ENCODE data around the gene BCL6. TPM values are rescaled to one million over a fixed set of nuclear protein-coding genes. Genes with fewer than 3 reads are reported as not detected.

Gene BCL6
- total RNA-seq, 1 experiment from 2014 or later: 2.8 TPM

DNA sequence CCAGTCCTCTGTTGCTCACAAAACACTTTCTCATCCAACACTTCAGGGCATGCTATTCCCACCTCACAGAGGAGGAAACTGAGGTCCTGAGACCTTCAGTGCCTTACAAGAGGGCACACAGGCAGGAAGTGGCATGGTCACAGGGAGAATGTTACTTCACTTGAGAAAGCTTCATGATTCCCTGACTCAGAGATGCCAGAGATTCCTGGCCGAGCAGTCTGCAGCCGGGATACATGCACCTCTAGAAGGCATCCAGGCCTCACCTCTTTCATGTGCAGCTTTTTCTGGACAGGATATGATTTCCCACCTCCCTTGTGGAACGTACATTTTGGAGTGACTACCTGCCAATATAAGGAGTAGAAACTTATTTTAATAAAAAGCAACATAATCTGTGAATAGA, 72.3 kb downstream of the BCL6 start:
- H3K36me3 ChIP-seq (replicated peaks; ENCODE audit: control insufficient read depth, insufficient read depth, low read length): no peaks in the 10 kb centered on the region
- peaks cover 16% of the 10 kb centered on the region for H3K27me3 ChIP-seq (ENCODE audit: control insufficient read depth, insufficient read depth, low read length)
- no peak overlapping the region for H3K4me3 ChIP-seq (ENCODE audit: insufficient read depth, low read depth, low read length)
- DNase-seq: no peak

Other genes with a start within 250 kb of the BCL6 start
- 0.45 TPM in 1 of 2 replicates, not detected in the other for gene SST, start 75.1 kb downstream of the BCL6 start, total RNA-seq (2014; rRNA removed; shearing (Covaris generic))
- gene RTP2, start 42.9 kb downstream of the BCL6 start, total RNA-seq (2014; rRNA removed; shearing (Covaris generic)): not detected in 2 replicates

Measured in H7 (cell line).